ENCODE measurements around the gene TERF2IP. TPM values are rescaled to one million over a fixed set of nuclear protein-coding genes. Genes with fewer than 3 reads are reported as not detected.
A peak's percentile ranks its signal among the peaks of the same experiment; 100 is the strongest.

TERF2IP gene, protein sequence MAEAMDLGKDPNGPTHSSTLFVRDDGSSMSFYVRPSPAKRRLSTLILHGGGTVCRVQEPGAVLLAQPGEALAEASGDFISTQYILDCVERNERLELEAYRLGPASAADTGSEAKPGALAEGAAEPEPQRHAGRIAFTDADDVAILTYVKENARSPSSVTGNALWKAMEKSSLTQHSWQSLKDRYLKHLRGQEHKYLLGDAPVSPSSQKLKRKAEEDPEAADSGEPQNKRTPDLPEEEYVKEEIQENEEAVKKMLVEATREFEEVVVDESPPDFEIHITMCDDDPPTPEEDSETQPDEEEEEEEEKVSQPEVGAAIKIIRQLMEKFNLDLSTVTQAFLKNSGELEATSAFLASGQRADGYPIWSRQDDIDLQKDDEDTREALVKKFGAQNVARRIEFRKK
- total RNA-seq (2021) (16.9 and 19.3 TPM in 2 replicates), Bru-seq, nascent RNA (percentile 73 among the genes with signal in this experiment), BruChase-seq, experiment 1, labeled RNA remaining after a 2-hour chase (percentile 81 among the genes with signal in this experiment), BruChase-seq, experiment 2, labeled RNA remaining after a 6-hour chase (percentile 75 among the genes with signal in this experiment)
- long read RNA-seq, transcript TERF2IP-201 (3 exons, 2,118 nt) = major isoform, 56 of 68 reads
- long read RNA-seq, partial matches to known transcripts = 2 of 68 reads
- long read RNA-seq, other reads (novel, unspliced or antisense) = 9 of 68 reads

DNA sequence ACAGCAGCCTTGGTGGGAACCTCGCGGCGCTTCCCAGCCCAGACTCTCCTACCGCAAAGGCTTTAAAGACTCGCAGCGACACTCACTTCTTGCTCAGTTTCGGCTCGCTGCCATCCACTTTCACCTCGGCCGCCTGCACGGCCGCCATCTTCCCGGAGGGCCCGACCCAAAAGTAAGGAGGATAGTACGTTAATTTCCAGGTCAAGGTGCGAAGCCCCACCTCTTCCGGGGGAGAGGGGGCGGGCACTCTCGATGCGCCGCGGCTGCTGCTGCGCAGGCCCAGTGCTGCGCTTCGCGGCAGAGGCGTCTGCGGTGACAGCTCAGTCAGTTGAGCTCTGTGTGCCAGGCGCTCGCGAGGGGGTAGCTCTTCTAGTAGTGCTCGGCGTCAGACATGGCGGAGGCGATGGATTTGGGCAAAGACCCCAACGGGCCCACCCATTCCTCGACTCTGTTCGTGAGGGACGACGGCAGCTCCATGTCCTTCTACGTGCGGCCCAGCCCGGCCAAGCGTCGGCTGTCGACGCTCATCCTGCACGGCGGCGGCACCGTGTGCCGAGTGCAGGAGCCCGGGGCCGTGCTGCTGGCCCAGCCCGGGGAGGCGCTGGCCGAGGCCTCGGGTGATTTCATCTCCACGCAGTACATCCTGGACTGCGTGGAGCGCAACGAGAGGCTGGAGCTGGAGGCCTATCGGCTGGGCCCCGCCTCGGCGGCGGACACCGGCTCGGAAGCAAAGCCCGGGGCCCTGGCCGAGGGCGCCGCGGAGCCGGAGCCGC, at the start of gene TERF2IP, which contains the start of gene KARS1:
TSS of gene TERF2IP (plus strand) at position 282 of the 773 bp plus-strand sequence. CDS start at position 392, 110 bp downstream.
TSS of gene KARS1 (minus strand) at position 174 of the 773 bp plus-strand sequence. CDS start at position 148, 26 bp downstream.
- peak within 1 kb of the TSS; percentile 97 for H2AFZ ChIP-seq
- intact Hi-C loops (cut with micrococcal nuclease; ENCODE audit: unreplicated experiment) = loop anchor here (1.0 kb wide), 1 partner anchor 24 kb away; the partner anchor contains the start of gene ADAT1
- H3K27ac ChIP-seq = peak within 1 kb of the TSS; percentile 67
- H3K27me3 ChIP-seq (ENCODE audit: insufficient read depth, low read depth) = no peaks in the 10 kb centered on the region
- BruUV-seq (replicated peaks) = no TSS peak
- peaks cover 27% of the 10 kb centered on the region for H3K4me1 ChIP-seq (replicated peaks; ENCODE audit: insufficient read depth)
- H3K4me2 ChIP-seq = peak within 1 kb of the TSS; percentile 94
- TF ChIP-seq EZH2 (IDR thresholded peaks at IDR 0.05; ENCODE audit: low read depth) = no peak
- TF ChIP-seq, protein P1, sequence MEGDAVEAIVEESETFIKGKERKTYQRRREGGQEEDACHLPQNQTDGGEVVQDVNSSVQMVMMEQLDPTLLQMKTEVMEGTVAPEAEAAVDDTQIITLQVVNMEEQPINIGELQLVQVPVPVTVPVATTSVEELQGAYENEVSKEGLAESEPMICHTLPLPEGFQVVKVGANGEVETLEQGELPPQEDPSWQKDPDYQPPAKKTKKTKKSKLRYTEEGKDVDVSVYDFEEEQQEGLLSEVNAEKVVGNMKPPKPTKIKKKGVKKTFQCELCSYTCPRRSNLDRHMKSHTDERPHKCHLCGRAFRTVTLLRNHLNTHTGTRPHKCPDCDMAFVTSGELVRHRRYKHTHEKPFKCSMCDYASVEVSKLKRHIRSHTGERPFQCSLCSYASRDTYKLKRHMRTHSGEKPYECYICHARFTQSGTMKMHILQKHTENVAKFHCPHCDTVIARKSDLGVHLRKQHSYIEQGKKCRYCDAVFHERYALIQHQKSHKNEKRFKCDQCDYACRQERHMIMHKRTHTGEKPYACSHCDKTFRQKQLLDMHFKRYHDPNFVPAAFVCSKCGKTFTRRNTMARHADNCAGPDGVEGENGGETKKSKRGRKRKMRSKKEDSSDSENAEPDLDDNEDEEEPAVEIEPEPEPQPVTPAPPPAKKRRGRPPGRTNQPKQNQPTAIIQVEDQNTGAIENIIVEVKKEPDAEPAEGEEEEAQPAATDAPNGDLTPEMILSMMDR (conservative IDR thresholded peaks at IDR 0.05) = no peak
- peaks cover 14% of the 10 kb centered on the region; the same call in 1 of the 2 replicates for H3F3A ChIP-seq (ENCODE audit: insufficient read depth, low read depth)
- peak within 1 kb of the TSS; percentile 98 for H3K4me3 ChIP-seq
- ChIA-PET CTCF (interaction anchor here (0.5 to 0.8 kb wide), 4 partner anchors 25 to 184 kb away, joined by 3 to 18 read pairs (median 4); partner anchors contain the start of gene ADAT1), POLR2A (ENCODE audit: unreplicated experiment) (interaction anchor here (0.6 to 1.4 kb wide), 3 partner anchors 25 to 781 kb away, joined by 3 to 12 read pairs (median 4); partner anchors contain the start of gene ADAT1)
- no peaks in the 10 kb centered on the region; the same call in 1 of the 2 replicates for H3K9me3 ChIP-seq (ENCODE audit: insufficient read depth, low read depth)
- peaks cover 24% of the 10 kb centered on the region for H4K20me1 ChIP-seq (ENCODE audit: insufficient read depth)
- peaks cover 8% of the 10 kb centered on the region; the same call in 1 of the 2 replicates for H3K36me3 ChIP-seq (ENCODE audit: low read depth)
- DNase-seq = peak; percentile 83 to 91
- peaks cover 93% of the 10 kb centered on the region for H3K79me2 ChIP-seq (ENCODE audit: low read depth)
- H3K9me2 ChIP-seq (ENCODE audit: insufficient read depth) = no peaks in the 10 kb centered on the region

GRCh38 chr16:75599452-75600277, 47.9 kb upstream of the TERF2IP start:
- H3K27ac ChIP-seq = no peak overlapping the region
- H3K4me1 ChIP-seq (replicated peaks; ENCODE audit: insufficient read depth) = no peaks in the 10 kb centered on the region
- TF ChIP-seq, protein P1 (conservative IDR thresholded peaks at IDR 0.05) = no peak
- no peak for TF ChIP-seq EZH2 (IDR thresholded peaks at IDR 0.05; ENCODE audit: low read depth)
- H3K27me3 ChIP-seq (ENCODE audit: insufficient read depth, low read depth) = no peaks in the 10 kb centered on the region
- no peaks in the 10 kb centered on the region for H3F3A ChIP-seq (ENCODE audit: insufficient read depth, low read depth)
- H3K9me3 ChIP-seq (ENCODE audit: insufficient read depth, low read depth) = no peaks in the 10 kb centered on the region; the same call in 1 of the 2 replicates
- H3K4me3 ChIP-seq = no peak overlapping the region
- no peak overlapping the region for H2AFZ ChIP-seq
- H3K9me2 ChIP-seq (ENCODE audit: insufficient read depth) = no peaks in the 10 kb centered on the region
- DNase-seq = no peak
- peaks cover 35% of the 10 kb centered on the region for H3K36me3 ChIP-seq (ENCODE audit: low read depth)
- no peaks in the 10 kb centered on the region for H4K20me1 ChIP-seq (ENCODE audit: insufficient read depth)
- no peaks in the 10 kb centered on the region for H3K79me2 ChIP-seq (ENCODE audit: low read depth)
- ChIA-PET CTCF (no interaction called here), POLR2A (ENCODE audit: unreplicated experiment) (no interaction called here)
- intact Hi-C loops (cut with micrococcal nuclease; ENCODE audit: unreplicated experiment) = no loop called here
- BruUV-seq (replicated peaks) = no TSS peak
- H3K4me2 ChIP-seq = no peak overlapping the region
